Ovary (tissue), 3 donors: ENCODE results near the gene TSKS.

Experiments
- CTCF ChIP-seq, 3 donors: fragments of 450-650 bp in 2 of 3; fragments of 200-600 bp in 1 of 3; IDR thresholded peaks; one replicate each; pipeline versions ENCODE4 v1.5.1 to v1.8.0; 2016 to 2022; ENCODE audit warnings: antibody characterized with exemption in 3 of 3, mild to moderate bottlenecking in 1 of 3
- EP300 ChIP-seq: sonication (generic); formaldehyde crosslinking; IDR thresholded peaks from one replicate; pipeline ENCODE4 v1.6.1; 2017; ENCODE audit warnings: antibody characterized with exemption
- POLR2A ChIP-seq: fragments of 450-650 bp; IDR thresholded peaks from one replicate; pipeline ENCODE4 v1.6.1; 2017; ENCODE audit warnings: antibody characterized with exemption, mild to moderate bottlenecking, moderate library complexity
- donor health status: DM: no; HTN: no; CAD: no.

- TF ChIP-seq CTCF (IDR thresholded peaks at IDR 0.05) (no peak), POLR2A (no peak), EP300 (no peak)
These were observed 18.3 kb upstream of the TSKS start for GRCh38 chr19:49781394-49781793.
